HepG2 (cell line): ENCODE data around the gene XRCC1. TPM values are rescaled to one million over a fixed set of nuclear protein-coding genes. Genes with fewer than 3 reads are reported as not detected.

ENCODE experiments used
- CREM ChIP-seq, 2 experiments: sonication (generic) in 1 of 2; formaldehyde crosslinking in 1 of 2; IDR thresholded peaks; 2 replicates each; pipeline versions ENCODE4 v1.4.0 to v1.6.1; 2016 to 2020; ENCODE audit warnings: antibody characterized with exemption in 1 of 2, mild to moderate bottlenecking in 1 of 2, missing genetic modification reagents in 1 of 2
- EHMT2 ChIP-seq: fragments of 200-600 bp; sonication (generic); IDR thresholded peaks from 2 replicates; pipeline ENCODE4 v1.7.0; 2017; ENCODE audit warnings: antibody characterized with exemption, low read depth, low read length, borderline replicate concordance
- GATA4 ChIP-seq: sonication (generic); IDR thresholded peaks from 2 replicates; pipeline ENCODE4 v1.6.1; 2016; ENCODE audit warnings: antibody characterized with exemption, low read depth, borderline replicate concordance
- MXI1 ChIP-seq: IDR thresholded peaks from 3 replicates; pipeline ENCODE4 v1.6.1; 2012; ENCODE audit warnings: low read depth, low read length, inconsistent platforms, borderline replicate concordance
- NFIB ChIP-seq: sonication (generic); formaldehyde crosslinking; IDR thresholded peaks from 2 replicates; pipeline ENCODE4 v1.9.0; 2021; ENCODE audit warnings: missing genetic modification reagents, mild to moderate bottlenecking, borderline replicate concordance
- NFIC ChIP-seq: IDR thresholded peaks from 2 replicates; pipeline ENCODE4 v1.6.1; 2012; ENCODE audit warnings: mild to moderate bottlenecking, low read length, inconsistent platforms
- NR2F1 ChIP-seq, 2 experiments: fragments of 450-650 bp in 1 of 2; formaldehyde crosslinking in 1 of 2; IDR thresholded peaks; 2 replicates each; pipeline versions ENCODE4 v1.5.0 to v1.6.1; 2016 to 2020; ENCODE audit warnings: mild to moderate bottlenecking in 1 of 2, missing compliant biosample characterization in 1 of 2, missing genetic modification reagents in 1 of 2, moderate library complexity in 1 of 2
- REST ChIP-seq, 2 experiments: IDR thresholded peaks; 2 replicates each; pipeline ENCODE4 v1.6.1; 2011 to 2012; ENCODE audit warnings: low read length in 2 of 2, borderline replicate concordance in 1 of 2, low read depth in 1 of 2, mild to moderate bottlenecking in 1 of 2, moderate library complexity in 1 of 2
- SCMH1 ChIP-seq: sonication (generic); formaldehyde crosslinking; IDR thresholded peaks from 2 replicates; pipeline ENCODE4 v1.9.0; 2021; ENCODE audit warnings: missing genetic modification reagents, mild to moderate bottlenecking, borderline replicate concordance
- SOX6 ChIP-seq, 2 experiments: fragments of 450-650 bp in 1 of 2; sonication (generic) in 1 of 2; formaldehyde crosslinking in 1 of 2; IDR thresholded peaks; 2 replicates each; pipeline versions ENCODE4 v1.4.0 to v1.6.1; 2017 to 2020; ENCODE audit warnings: antibody characterized with exemption in 1 of 2, mild to moderate bottlenecking in 1 of 2, missing genetic modification reagents in 1 of 2
- SP1 ChIP-seq, 2 experiments: fragments of 450-650 bp in 1 of 2; sonication (generic) in 1 of 2; formaldehyde crosslinking in 1 of 2; IDR thresholded peaks; 2 replicates each; pipeline versions ENCODE4 v1.4.0 to v1.6.1; 2016 to 2020; ENCODE audit warnings: missing genetic modification reagents in 1 of 2
- SRSF9 ChIP-seq: fragments of 200-400 bp; formaldehyde crosslinking; IDR thresholded peaks from 2 replicates; pipeline ENCODE4 v1.6.1; 2018; ENCODE audit warnings: borderline replicate concordance, mild to moderate bottlenecking, low read depth, low read length; ENCODE audit not compliant: insufficient read depth, poor library complexity, severe bottlenecking
- STAT5B ChIP-seq: sonication (generic); formaldehyde crosslinking; IDR thresholded peaks from 2 replicates; pipeline ENCODE4 v1.4.0; 2020; ENCODE audit warnings: missing genetic modification reagents
- XRCC5 ChIP-seq: fragments of 200-400 bp; formaldehyde crosslinking; optimal IDR thresholded peaks from 2 replicates; pipeline ENCODE3; 2017; ENCODE audit warnings: mild to moderate bottlenecking, low read length
- ZBTB26 ChIP-seq: IDR thresholded peaks from 2 replicates; pipeline ENCODE4 v1.6.1; 2016; ENCODE audit warnings: missing compliant biosample characterization, missing genetic modification reagents, borderline replicate concordance
- ZFP37 ChIP-seq: sonication (generic); formaldehyde crosslinking; IDR thresholded peaks from 2 replicates; pipeline ENCODE4 v1.4.0; 2020; ENCODE audit warnings: missing genetic modification reagents, borderline replicate concordance
- ZNF280B ChIP-seq: sonication (generic); formaldehyde crosslinking; IDR thresholded peaks from 2 replicates; pipeline ENCODE4 v1.5.0; 2020; ENCODE audit warnings: missing genetic modification reagents, mild to moderate bottlenecking, borderline replicate concordance
- ZNF589 ChIP-seq: sonication (generic); formaldehyde crosslinking; conservative IDR thresholded peaks from 2 replicates; pipeline ENCODE4 v1.8.0; 2022; ENCODE audit warnings: mild to moderate bottlenecking, moderate library complexity, missing genetic modification reagents
- ZNF670 ChIP-seq: sonication (generic); formaldehyde crosslinking; IDR thresholded peaks from 2 replicates; pipeline ENCODE4 v1.8.0; 2022; ENCODE audit warnings: mild to moderate bottlenecking, missing genetic modification reagents, borderline replicate concordance
- ZNF883 ChIP-seq: sonication (generic); formaldehyde crosslinking; IDR thresholded peaks from 2 replicates; pipeline ENCODE4 v1.5.1; 2020; ENCODE audit warnings: mild to moderate bottlenecking, missing genetic modification reagents; ENCODE audit errors: not compliant biosample characterization
- polyA plus RNA-seq, 8 experiments: library from polyadenylated mRNA; depleted of rRNA in 3 of 8; stranded (reverse) in 7 of 8; unstranded in 1 of 8; fragments of >200 nt; fragmentation: Illumina TruSeq in 4 of 8; extraction: Trizol in 4 of 8; gene quantifications; 2 replicates each; pipeline versions ENCODE4 v1.2.1 to v1.2.3, GENCODE V29; 2011 to 2016; ENCODE audit warnings: low read depth in 4 of 8, missing spikeins in 1 of 8, mixed read lengths in 1 of 8; ENCODE audit not compliant: insufficient read depth in 1 of 8
- total RNA-seq, 5 experiments: library from RNA; depleted of rRNA; stranded (reverse); fragments of >200 nt; fragmentation: Illumina TruSeq; extraction: Trizol; gene quantifications; 2 replicates each; pipeline ENCODE4 v1.2.3, GENCODE V29; 2016; ENCODE audit warnings: low read depth in 1 of 5

XRCC1 gene
- total and polyA plus RNA-seq, 2 of the 13 experiments (the other 11 are each of a cell fraction or from before 2014, with no cell fraction given) = 24.7 to 26.3 TPM

- TF ChIP-seq ZNF280B (CRISPR knock-in tag) (peak; percentile 55; the same call in 1 of the 2 replicates), STAT5B (CRISPR knock-in tag) (no peak), NR2F1 (CRISPR knock-in tag; IDR thresholded peaks at IDR 0.05) (0 out of 4 replicates have a peak, but pooled peaks have one; percentile 11 to 50), MXI1 (peak; percentile 52; the same call in 1 of the 3 replicates), ZNF883 (CRISPR knock-in tag) (peak; percentile 74), SRSF9 (no peak), SCMH1 (CRISPR knock-in tag) (no peak), EHMT2 (no peak), XRCC5 (no peak), CREM (IDR thresholded peaks at IDR 0.05) (peak; percentile 100), CREM (CRISPR knock-in tag; IDR thresholded peaks at IDR 0.05) (peak; percentile 73; the same call in 1 of the 2 replicates), GATA4 (0 out of 2 replicates have a peak, but pooled peaks have one; percentile 26), ZNF670 (CRISPR knock-in tag) (0 out of 2 replicates have a peak, but pooled peaks have one; percentile 63), SP1 (IDR thresholded peaks at IDR 0.05) (no peak), SP1 (CRISPR knock-in tag; IDR thresholded peaks at IDR 0.05) (peak; percentile 43; the same call in 1 of the 2 replicates), ZBTB26 (CRISPR knock-in tag) (no peak), ZFP37 (CRISPR knock-in tag) (no peak), ZNF589 (CRISPR knock-in tag) (no peak), NFIC (no peak), NFIB (no peak), REST (IDR thresholded peaks at IDR 0.05; ENCODE audit: borderline replicate concordance in 1 of 2, low read depth in 1 of 2, low read length in 2 of 2) (no peak), SOX6 (IDR thresholded peaks at IDR 0.05) (no peak), SOX6 (CRISPR knock-in tag; IDR thresholded peaks at IDR 0.05) (peak; percentile 74)
Observed at GRCh38 chr19:43595999-43596841, 20.9 kb upstream of the XRCC1 start, which contains the start of the genes IRGQ and ZNF576 (continued).
